ENCODE measurements around the gene MARCHF5. TPM values are rescaled to one million over a fixed set of nuclear protein-coding genes. Genes with fewer than 3 reads are reported as not detected.
"Not testable (repeated sequence)": the region's sequence is repeated elsewhere in the genome, so short reads cannot be mapped to it uniquely, and the experiment has no call there.

The MARCHF5 gene
- total RNA-seq, 1 experiment from 2014 or later, result 13.0 TPM

- DNase-seq (ENCODE audit: low spot score), result no peak
Measured at GRCh38 chr10:92305133-92306072, 14.4 kb downstream of the MARCHF5 start.

- no peak for DNase-seq (ENCODE audit: low spot score)
Measured at GRCh38 chr10:92309272-92309671, 18.3 kb downstream of the MARCHF5 start.

- DNase-seq (ENCODE audit: low spot score), result no peak
Measured at GRCh38 chr10:92313750-92314149, 22.8 kb downstream of the MARCHF5 start.

- no peak for DNase-seq (ENCODE audit: low spot score)
Measured at GRCh38 chr10:92316610-92317009, 25.6 kb downstream of the MARCHF5 start.

GRCh38 chr10:92323079-92323478, 32.1 kb downstream of the MARCHF5 start:
- no peak for DNase-seq (ENCODE audit: low spot score)

DNA sequence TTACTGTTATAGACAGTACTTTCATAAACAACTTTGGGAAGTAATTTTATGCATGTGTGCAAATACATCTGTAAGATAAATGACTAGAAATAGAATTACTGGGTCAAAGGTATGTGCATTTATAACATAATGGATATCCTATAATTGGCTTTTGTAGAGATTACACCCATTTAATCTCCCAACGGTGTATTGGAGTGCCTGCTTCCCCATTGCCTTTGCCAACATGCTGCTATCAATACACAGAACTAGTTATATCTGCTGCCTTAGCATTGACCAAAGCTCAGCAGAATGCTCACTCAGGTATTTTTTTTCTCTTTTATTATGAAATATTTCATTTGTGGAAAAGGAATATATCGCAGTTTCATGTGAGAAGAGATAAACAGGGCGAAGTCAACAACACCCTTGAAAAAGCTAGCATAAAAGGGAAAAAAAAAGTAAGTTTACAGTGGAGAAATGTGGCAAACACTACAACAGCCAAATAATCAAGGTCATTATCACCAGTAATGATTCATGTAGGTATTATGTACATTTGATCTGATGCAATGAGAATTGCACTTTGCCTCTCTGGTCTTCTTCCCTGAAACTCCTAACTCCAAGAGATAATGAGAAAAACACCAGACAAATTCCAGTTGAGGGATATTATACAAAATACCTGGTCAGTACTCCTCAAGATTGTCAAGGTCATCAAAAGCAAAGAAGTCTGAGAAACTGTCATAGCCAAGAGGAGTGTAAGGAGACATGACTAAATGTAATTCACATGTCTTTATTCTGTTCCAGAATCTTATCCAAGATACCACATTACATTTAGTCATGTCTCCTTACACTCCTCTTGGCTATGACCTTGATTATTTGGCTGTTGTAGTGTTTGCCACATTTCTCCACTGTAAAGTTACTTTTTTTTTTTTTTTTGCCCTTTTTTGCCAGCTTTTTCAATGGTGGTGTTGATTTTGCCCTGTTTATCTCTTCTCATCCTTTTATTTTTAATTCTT, 36.8 kb downstream of the MARCHF5 start:
- no peak for DNase-seq (ENCODE audit: low spot score)

DNA sequence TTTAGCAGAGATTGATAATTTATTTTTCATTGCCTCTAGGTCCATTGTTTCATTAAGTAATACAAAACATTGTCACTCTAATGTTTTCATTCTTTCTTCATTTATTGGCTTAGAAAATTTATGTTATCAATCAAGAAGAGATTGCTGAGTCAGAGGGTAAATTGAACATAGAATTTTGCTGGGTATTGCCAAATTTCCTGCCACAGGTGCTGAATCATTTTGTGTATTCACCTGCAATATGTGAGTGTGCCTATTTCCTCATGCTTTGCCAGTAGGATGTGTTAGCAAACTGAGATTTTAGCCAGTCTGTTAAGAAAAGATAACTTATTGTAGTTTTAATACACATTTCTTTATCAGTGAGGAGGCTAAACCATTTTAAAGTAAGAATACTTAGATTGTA, 38.0 kb downstream of the MARCHF5 start:
- DNase-seq (ENCODE audit: low spot score), result no peak

- not testable (repeated sequence) for DNase-seq (ENCODE audit: low spot score)
Measured at GRCh38 chr10:92329927-92330326, 39.0 kb downstream of the MARCHF5 start.

DNA sequence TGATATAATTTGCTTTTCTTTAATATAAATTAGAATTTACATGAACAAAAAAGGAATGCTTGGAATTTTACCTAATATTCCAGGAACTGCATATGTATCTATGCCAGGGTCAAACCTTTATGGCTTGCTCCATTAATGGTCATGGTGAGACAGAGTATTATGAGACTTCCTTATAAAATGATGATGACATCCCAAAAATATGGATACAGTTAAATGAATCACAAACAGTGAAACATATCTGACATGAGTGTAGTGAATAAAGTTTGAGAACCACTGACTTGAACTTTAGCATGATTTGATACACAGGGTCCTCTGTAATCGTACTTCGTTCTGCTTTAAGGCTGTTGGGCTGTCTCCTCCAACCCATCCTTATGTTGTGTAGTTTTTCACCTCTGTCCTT, 51.8 kb downstream of the MARCHF5 start:
- DNase-seq (ENCODE audit: low spot score), result no peak

DNA sequence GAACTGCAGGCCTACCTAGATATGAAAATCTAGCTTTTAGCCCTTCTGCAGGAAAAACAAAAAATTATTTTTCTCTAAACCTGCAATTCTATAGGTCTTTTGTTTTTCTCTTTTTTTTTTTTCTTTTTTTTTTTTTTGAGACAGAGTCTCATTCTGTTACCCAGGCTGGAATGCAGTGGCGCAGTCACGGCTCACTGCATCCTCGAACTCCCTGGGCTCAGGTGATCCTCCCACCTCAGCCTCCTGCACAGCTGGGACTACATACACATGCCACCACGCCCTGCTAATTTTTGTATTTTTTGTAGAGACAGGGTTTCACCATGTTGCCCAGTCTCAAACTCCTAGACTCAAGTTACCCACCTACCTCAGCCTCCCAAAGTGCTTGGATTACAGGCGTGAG, 54.6 kb downstream of the MARCHF5 start:
- DNase-seq (ENCODE audit: low spot score), result not testable (repeated sequence)

DNA sequence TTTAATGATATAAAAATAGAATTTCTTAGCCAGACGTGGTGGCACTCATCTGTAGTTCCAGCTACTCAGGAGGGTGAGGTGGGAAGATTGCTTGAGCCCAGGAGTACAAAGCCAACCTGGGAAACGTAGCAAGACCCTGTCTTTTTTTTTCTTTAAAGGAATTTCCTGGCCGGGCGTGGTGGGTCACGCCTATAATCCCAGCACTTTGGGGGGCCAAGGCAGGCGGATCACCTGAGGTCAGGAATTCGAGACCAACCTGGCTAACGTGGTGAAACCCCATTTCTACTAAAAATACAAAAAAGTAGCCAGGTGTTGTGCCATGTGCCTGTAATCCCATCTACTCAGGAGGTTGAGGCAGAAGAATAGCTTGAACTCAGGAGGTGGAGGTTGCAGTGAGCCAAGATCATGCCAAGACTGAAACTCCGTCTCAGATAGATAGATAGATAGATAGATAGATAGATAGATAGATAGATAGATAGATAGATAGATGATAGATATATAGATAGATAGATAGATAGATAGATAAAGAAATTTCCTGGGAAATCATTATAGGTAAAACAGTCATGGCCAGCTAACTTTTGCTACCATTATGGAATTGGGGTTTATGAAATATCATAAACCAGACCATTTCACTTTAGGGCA, 56.2 kb downstream of the MARCHF5 start:
- DNase-seq (ENCODE audit: low spot score), result not testable (repeated sequence)

- DNase-seq (ENCODE audit: low spot score), result no peak
Measured at GRCh38 chr10:92350411-92350810, 59.4 kb downstream of the MARCHF5 start.

DNA sequence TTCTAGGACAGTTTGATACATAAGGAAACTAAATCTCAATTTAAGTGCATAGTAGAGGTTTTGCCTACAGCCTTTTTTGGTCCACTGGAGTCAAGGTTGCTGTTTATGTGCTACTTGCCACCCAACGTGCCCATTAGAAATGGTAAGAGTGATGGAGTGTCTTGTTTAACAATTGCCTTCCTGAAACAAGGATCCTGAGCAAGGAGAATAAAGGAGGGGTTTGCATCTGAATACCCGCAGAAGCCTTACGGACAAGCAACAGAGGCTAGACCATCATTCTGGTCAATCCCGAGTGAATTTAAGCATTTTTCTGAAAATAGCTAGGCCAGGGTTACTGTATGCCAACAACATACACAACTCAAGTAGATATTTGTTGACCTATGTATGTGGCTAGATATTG, 63.6 kb downstream of the MARCHF5 start:
- no peak for DNase-seq (ENCODE audit: low spot score)

GRCh38 chr10:92356041-92356440, 65.1 kb downstream of the MARCHF5 start:
- no peak for DNase-seq (ENCODE audit: low spot score)

DNA sequence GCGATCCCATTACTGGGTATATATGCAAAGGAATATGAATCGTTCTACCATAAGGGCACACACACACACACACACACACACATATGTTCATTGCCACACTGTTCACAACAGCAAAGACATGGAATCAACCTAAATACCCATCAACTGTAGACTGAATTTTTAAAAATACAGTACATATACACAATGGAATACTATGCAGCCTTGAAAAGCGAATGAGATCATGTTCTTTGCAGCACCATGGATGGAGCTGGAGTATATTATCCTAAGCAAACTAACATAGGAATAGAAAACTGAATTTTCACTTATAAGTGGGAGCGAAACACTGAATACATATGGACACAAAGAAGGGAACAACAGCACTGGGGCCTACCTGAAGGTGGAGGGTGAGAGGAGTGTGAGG, 72.5 kb downstream of the MARCHF5 start:
- no peak for DNase-seq (ENCODE audit: low spot score)

DNA sequence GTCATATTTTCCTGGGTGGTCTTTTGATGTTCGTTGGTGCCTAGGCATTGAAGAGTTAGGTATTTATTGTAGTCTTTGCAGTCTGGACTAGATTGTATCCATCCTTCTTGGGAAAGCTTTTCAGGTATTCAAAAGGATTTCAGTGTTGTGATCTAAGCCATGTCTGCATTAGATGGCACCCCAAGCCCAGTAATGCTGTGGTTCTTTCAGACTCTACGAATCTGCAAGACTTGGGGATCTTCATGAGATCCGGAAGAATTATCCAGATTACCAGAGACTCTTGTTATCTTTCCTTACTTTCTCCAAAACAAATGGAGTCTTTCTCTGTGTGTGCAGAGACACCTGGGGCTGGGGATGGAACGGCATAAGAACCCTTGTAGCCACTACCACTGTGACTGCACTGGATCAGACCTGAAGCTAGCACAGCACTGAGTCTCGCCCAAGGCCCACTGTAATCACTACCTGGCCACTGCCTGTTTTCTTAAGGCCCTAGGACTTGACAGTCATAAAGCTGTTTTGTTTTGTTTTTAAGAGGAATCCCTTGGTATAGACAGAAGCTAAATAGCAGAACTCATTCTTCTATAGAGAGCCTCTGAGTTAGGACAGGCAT, 75.5 kb downstream of the MARCHF5 start:
- no peak for DNase-seq (ENCODE audit: low spot score)

- no peak for DNase-seq (ENCODE audit: low spot score)
Measured at GRCh38 chr10:92377962-92378361, 87.0 kb downstream of the MARCHF5 start.

- no peak for DNase-seq (ENCODE audit: low spot score)
Measured at GRCh38 chr10:92381543-92381954, 90.6 kb downstream of the MARCHF5 start.

GRCh38 chr10:92382631-92383030, 91.7 kb downstream of the MARCHF5 start:
- no peak for DNase-seq (ENCODE audit: low spot score)

DNA sequence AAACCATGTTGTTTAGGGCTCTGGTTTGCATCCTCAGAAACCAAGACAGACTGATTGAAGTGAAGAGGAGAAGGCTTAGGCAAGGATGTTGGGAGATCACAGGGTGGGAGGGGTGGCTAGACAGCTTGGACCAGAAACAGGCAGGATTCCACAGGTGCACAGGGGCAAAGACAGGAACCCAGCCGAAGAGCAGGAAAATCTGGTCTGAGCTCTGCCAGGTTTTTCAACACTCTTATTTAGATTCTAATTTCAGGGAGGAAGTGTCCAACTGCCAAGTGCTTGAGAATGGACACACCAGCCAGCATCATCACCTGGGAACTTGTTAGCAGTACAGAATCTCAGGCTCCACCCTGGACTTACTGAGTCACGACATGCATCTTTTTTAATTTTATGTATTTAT, 93.8 kb downstream of the MARCHF5 start:
- no peak for DNase-seq (ENCODE audit: low spot score)

GRCh38 chr10:92385831-92386230, 94.9 kb downstream of the MARCHF5 start:
- no peak for DNase-seq (ENCODE audit: low spot score)

Data from H4 (cell line).